ENCODE results near the gene RALGAPB.
"Not testable (repeated sequence)": the region's sequence is repeated elsewhere in the genome, so short reads cannot be mapped to it uniquely, and the experiment has no call there.

Gene RALGAPB

GRCh38 chr20:38497246-38497935 lies 24.7 kb downstream of the RALGAPB start:
- DNase-seq (ENCODE audit: low spot score): no peak

DNA sequence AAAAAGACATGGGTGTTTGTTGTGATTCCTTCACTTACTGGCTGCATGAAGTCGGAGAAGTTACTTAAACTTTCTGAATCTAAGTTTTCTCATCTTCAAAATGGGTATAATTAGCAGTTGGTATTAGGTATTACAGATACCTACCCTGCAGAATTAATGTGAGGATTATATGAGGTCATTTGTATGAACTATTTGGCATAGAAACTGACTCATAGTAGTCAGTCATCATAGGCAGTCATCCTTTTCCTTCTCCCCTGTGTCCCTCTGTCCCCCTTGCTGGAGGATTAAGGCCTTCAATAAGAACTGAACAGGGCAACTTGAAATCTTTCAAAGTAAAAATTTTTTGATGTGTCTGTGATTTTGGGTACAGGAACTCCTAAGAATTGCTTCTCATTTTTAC lies 26.3 kb downstream of the RALGAPB start:
- DNase-seq (ENCODE audit: low spot score): no peak

DNA sequence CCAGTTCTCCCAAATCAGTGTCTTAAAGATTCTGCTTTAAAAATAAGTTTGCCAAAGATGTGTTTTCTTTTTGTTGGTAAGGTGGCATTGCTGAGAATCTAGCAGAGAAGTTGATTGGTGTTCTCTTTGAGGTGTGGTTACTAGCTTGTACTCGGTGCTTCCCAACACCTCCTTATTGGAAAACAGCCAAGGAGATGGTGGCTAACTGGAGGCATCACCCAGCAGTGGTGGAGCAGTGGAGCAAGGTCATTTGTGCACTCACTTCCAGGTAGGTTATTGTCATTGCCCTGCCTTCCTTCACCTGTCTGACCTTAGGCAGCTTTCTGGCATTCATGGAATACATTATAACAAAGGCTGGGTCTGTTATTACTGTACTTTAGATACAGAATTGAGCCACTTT lies 26.7 kb downstream of the RALGAPB start:
- DNase-seq (ENCODE audit: low spot score): no peak

GRCh38 chr20:38501858-38502436 lies 29.3 kb downstream of the RALGAPB start:
- no peak for DNase-seq (ENCODE audit: low spot score)

DNA sequence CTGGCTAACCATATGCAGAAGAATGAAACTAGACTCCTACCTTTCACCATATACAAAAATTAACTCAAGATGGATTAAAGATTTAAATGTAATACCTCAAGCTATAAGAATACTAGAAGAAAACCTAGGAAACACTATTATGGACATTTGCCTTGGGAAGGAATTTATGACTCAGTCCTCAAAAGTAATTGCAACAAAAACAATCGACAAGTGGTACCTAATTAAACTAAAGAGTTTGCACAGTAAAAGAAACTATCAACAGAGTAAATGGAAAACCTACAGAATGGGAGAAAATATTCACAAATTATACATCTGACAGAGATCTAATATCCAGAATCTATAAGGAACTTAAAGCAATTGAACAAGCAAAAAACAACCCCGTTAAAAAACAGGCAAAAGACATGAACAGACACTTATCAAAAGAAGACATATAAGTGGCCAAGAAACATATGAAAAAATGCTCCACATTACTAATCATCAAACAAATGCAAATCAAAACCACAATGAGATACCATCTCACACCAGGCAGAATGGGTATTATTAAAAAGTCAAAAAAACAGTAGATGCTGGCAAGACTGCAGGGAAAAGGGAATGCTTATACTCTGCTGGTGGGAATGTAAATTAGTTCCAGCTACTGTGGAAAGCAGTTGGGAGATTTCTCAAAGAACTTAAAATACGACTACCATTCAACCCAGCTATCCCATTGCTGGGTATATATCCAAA lies 31.9 kb downstream of the RALGAPB start:
- DNase-seq (ENCODE audit: low spot score): no peak

GRCh38 chr20:38505091-38505455 lies 32.4 kb downstream of the RALGAPB start:
- no peak for DNase-seq (ENCODE audit: low spot score)

- DNase-seq (ENCODE audit: low spot score): not testable (repeated sequence)
These were observed 39.1 kb downstream of the RALGAPB start for GRCh38 chr20:38511726-38512125.

- no peak for DNase-seq (ENCODE audit: low spot score)
These were observed 41.5 kb downstream of the RALGAPB start for GRCh38 chr20:38514185-38514584.

DNA sequence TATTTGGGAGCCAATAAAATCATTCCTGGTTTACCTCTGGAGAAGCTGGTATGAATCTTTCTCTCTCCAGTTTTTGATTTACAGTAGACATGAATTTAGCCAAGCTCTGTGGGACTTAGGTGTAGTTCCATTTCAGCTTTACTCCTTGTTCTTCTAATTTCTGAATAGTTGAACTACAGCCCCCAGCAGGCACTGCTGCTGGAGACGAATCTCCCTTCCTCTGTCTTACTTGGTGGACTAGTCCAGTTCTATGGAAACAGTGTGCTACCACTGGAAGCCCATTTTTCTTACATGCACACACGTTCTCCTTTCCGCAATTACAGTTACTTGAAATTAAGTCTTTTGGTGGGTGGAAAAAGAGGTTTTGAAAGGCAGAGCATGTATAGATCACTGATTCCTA lies 42.3 kb downstream of the RALGAPB start:
- no peak for DNase-seq (ENCODE audit: low spot score)

DNA sequence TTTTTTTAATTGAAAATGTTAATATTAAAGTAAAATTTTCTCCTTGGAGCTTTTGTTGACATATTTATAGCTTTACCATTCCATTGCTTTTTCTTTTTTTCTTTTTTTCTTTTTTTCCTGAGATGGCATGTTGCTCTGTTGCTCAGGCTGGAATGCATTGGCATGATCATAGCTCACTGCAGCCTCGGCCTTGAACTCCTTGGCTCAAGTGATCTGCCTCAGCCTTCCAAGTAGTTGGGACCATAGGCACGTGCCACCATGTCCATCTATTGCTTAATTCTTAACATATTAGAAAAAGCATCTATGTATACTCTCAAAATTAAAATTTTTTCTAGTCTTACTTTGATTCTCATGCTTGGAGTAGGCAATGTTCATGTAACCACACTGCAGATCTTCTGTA lies 43.0 kb downstream of the RALGAPB start:
- no peak for DNase-seq (ENCODE audit: low spot score)

GRCh38 chr20:38519426-38519825 lies 46.8 kb downstream of the RALGAPB start:
- DNase-seq (ENCODE audit: low spot score): no peak

DNA sequence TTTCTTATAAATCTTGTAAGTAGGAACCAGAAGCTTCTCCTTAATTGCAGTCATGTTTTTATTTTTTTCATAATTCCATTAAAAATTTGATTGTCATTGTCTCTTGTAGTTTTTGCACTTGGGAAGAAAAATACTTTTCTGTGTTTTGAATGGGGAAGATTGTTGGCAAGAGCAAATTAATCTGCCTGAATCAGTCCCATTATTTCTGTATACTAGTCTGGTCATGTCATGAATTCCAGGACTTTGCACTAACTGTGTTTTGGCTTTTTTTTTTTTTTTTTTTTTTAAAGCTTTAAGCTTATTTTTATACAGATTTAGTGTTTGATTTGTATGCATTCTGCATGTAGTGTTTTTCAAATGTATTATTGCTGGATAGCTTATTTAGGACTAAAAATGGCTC lies 47.6 kb downstream of the RALGAPB start:
- no peak for DNase-seq (ENCODE audit: low spot score)

GRCh38 chr20:38523697-38524096 lies 51.1 kb downstream of the RALGAPB start:
- DNase-seq (ENCODE audit: low spot score): no peak

DNA sequence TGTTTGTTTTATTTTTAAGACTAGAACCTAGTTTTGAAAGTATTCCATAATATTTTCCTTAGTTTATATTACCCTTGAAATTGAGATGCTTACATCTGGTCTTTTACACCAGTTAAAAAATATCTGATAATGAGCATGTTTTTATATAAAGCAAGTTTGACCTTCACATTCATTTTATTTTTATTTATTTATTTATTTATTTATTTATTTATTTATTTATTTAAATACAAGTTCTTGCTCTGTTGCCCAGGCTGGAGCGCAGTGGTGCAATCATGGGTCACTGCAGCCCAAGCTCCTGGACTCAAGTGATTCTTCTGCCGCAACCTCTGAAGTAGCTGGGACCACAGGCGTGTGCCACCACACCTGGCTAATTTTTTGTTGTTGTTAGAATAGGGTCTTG lies 55.5 kb downstream of the RALGAPB start:
- no peak for DNase-seq (ENCODE audit: low spot score)

GRCh38 chr20:38531021-38531420 lies 58.4 kb downstream of the RALGAPB start:
- DNase-seq (ENCODE audit: low spot score): no peak

DNA sequence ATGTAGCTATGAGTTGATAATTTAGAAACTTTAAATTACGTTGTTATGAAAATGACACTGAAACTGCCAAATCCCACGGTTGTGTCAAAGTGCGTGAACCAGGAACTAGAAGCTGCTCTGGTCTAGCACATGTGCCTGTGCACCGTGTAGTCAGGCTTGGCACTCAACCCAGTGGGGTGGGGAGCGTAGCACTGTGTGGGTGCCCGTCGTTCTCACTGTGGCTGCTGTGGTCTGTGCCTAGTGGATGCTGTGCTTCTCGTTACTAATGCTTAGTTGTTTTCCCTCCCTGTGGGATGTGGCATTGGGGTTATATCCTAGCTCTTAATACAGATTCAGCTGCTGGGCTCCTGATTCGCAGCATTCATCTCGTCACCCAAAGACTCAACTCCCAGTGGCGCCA lies 62.1 kb downstream of the RALGAPB start:
- no peak for DNase-seq (ENCODE audit: low spot score)

GRCh38 chr20:38536310-38536709 lies 63.7 kb downstream of the RALGAPB start:
- DNase-seq (ENCODE audit: low spot score): no peak

- no peak for DNase-seq (ENCODE audit: low spot score)
These were observed 64.5 kb downstream of the RALGAPB start for GRCh38 chr20:38537176-38537575.

DNA sequence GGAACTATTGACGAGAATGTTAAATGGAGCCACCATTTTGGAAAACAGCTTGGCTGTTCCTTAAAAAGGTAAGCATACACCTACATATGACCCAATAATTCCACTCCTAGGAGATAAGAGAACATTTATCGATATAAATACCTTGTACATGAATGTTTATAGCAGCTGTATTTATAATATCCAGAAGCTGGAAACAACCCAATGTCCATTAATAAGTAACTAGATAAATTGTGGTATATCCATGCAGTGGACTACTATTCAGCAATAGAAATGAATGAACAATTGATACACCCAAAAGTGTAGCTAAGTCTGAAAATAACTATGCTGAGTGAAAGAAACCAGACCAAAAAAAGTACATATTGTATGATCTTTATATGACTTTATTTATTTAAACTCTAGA lies 66.1 kb downstream of the RALGAPB start:
- no peak for DNase-seq (ENCODE audit: low spot score)

DNA sequence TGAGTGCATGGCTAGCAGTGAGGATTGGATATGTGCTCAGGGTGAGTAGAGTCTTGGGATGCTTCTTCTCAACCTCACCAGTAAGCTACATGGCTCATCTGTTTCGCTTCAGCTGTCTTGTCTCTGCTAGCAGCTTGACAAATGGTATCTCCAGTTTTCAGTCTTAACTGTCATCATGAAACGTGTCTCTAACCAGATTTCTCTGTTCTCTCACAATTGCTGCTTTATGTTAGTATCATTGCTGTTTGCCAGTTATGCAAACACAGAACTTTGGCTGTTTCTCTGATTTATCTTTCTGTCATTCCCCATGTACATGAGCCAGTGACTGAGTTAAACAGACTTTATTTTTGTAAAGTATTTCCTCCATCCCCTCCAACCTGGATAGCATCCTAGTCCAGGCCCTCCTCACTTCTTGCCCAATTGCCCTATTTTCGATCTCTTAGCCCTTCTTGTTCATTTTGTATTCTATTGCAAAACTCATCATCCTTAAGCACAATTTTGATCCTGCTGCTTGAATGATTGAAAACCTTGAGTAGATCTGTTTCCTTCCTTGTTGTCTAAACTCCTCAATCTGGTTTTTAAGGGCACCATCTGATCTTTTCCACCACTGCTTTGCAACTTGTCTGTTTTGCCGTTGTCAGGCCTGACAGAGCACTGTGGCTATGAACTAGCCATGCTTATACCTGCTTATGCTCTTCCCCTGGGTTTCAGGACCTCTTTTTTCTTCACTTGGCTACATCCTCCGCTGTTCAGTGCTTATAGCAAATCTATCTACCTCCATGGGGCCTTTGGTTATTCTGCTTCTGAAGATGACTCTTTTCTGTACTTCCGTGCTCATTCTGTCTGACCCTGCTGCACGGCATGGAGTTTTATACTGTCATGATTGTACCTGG lies 70.6 kb downstream of the RALGAPB start:
- no peak for DNase-seq (ENCODE audit: low spot score)

DNA sequence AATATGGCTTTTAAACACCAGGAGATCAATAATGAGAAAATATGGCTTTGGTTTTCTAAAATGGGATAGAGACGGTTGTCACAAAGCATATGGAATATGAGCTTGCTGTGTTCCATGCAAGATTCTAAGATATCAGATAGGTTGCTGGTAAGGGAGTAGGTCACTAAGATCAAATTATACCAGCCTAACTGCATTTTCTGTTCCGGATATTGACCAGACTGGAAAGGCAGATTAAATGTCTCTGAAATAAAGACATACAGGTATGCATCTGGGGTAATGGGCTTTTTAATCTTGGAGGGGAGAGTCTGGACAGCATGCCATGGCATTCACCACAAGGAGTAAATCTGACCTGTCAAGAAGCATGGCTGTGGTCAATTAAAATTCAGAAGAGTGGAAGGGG lies 73.1 kb downstream of the RALGAPB start:
- no peak for DNase-seq (ENCODE audit: low spot score)

DNA sequence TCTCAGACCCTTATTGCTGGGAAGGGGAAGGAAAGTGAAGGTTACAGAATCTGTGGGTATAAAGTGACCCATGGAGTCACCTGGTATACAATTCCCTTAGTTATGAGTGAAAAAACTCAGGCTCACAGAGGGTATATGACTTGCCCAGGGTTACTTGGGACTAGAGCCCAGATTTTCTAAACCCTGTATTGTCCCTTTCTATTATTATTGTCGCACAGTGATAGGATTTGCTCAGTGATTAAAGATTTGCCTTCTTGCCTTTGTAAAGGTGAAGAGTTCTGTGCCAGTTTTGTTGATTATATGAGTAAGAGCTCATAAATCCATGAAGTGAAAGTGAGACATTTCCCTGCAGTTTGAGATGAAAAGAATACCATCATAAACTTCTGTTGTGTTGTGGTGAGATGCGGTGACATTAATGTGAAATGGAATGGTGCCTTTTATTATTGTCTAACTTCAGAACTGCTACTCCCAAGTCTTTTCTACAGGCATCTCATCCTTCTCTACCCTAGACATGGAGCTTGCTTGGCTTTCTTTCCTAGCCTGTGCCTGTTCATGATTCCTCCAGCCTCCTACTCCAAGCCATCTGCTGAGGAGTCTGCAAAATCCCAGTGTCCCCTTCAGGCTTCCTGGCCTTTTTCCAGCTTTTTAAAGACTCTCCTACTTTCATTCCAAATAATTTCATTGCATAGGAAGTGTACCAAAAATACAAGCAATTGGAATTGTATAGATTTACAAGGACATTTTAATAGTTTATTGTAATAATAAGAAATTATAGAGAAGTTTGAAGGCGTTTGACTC lies 74.8 kb downstream of the RALGAPB start:
- DNase-seq (ENCODE audit: low spot score): no peak

Data from HuH-7.5 (cell line).